HG03280 (cell line): ENCODE data around the gene GLB1L3.

Experiments used
- ATAC-seq: cut with Tn5 transposase; IDR thresholded peaks from one replicate; pipeline ENCODE4 v1.9.1; 2021; ENCODE audit warnings: mild to moderate bottlenecking, moderate library complexity; ENCODE audit not compliant: unreplicated experiment

Gene GLB1L3

DNA sequence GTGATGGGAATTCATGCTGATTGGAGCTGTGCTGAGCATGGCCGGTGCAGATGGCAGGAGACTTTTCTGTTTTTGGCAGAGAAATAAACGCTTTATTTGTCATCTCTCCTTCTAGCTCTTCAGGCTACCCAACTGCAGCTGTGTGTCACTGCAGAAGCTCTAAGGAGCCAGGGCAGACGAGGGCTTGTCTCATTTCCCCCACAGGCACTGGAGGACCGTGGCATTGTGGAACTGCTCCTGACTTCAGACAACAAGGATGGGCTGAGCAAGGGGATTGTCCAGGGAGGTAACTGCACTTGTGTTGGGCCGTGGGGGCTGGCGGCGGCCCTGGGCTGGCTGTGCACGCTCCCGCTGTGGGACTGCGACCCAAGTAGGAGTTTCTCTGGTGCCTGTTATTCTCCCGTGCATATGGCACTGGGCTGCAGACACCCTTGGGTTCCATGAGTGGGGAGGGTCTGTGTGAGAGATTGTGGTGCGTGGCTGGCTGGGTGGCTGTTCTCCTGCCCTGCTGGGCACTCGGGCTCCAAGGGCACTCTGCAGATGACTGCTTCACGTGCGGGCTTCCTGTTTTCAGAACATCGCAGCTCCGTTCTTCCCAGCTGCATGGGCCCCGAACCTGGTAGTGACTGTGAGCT, 82.8 kb downstream of the GLB1L3 start:
- no peak for ATAC-seq

DNA sequence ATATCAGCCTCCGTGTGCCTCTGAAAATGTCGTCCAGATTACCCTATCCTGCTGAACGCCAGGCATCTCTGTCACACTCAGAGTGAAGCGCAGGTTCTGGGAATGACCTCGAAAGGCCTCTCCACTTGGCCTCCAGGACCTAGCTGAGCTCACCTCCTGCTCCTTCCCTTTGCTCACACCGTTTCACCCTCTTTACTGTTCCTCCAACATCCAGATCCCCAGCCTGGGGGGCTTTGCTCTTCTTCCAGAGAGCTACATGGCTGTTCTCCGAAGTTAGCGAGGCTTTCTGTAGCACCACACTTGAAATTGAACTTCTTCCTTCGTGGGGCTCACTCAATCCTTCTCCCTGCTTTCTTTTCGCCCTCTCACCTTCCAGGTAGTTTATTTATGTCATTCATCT, 83.5 kb downstream of the GLB1L3 start:
- ATAC-seq: no peak

DNA sequence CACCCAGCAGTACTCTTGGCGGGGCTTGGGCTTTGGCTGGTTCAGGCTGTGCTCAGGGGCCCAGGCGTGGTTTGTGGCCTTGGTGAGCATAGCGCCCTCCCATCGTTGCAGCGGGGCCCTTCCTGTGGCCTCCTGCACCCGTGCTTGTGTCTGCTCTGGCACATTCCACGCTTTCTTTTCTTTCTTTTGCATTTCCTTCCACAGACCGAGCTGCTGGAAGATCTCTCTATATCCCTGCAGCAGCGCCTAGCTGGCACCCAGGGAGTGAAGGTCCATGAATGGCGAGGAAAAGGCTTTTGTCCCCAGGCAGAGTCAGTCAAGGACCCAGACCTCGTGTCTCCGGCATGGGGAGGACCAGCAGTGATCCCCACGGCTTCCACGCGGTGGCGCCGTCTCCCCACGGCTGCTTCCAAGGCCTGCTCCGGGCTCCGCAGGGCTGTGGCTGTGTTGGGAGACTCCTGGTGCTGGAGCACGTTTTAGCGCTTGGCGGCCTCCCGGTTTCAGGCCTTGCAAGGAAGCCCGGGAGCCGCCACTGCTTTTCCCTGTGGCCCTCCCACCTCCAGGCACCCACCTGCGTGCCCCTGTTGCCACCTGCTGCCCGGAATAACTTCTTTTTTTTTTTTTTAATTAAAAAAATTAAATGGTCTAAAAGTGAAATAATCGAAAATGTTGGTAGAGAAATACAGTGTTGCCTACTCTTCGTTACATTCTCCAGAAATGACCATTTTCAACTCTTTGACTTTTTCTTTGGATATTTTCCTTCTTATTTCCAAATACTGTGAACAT, 84.1 kb downstream of the GLB1L3 start:
- ATAC-seq: peak; percentile 89

DNA sequence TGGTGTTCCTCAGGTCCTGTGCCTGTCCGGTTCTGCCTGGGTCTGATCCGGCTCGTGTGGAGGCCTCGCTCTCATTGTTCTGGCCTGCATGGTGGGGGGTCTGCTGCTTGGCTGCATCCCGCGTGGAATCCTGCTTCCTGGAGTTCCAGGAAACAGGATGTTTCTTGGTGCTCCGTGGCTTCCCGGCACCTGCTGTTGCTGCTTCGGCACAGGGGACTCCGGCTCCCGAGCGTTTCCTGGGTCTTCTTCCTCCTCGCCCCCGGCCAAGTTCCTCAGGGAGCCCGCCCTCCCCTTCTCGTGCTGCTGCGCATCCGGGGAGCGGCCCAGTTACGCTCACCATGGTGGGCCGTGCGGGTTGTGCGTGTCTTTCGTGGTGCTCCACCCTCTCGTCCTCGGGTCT, 85.5 kb downstream of the GLB1L3 start:
- ATAC-seq: no peak

DNA sequence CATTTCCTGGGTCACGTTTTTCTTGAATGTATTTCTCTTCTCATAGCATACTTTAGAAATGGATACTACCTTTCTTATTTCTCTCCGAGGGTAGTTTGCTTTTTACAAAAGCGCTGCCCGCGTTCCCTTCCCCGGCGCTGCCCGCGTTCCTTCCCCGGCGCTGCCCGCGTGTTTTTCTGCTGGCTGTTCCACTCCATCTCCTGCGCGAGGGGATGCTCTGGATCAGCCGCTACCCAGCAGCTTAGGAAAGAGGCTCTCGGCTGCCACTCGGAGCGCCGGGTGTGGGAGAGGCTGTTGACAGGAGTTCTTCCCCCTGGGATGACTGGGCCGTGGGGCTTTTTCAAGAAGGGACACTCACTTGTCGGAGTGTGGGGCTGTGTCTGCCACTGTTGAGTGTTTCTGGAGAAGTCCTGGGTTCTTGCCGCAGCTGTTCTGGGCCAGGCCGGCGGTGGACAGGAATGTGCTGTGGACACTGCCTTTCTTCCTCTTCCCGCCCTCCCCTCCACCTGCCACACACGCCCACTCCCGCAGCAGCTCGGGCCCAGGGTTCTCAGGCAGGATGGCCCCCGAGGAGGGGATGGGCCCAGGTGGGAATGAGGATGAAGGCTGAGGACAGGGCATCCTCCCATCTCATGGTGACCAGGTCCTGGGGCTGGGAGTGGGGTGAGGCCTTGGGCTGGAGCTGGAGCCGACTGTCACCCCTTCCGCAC, 86.2 kb downstream of the GLB1L3 start:
- ATAC-seq: no peak

DNA sequence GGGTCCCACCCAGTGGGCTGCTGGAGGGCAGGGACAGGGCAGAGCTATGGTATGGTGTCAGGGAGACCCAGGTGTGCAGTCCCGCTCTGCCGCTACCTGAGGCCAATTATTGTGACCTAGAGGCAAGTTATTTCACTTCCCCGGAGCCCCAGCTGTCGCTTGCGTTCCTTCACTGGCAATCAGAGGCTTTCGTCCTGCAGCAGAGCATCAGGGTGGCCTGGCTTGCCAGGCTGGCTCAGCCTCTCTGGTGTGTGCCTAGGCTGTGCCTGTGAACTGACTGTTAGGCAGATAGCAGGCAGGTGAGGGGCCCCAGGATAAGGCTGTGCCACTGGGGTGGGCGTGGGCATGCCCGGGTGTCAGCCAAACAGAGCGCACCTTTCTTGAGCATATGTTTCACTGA, 87.0 kb downstream of the GLB1L3 start:
- ATAC-seq: no peak

DNA sequence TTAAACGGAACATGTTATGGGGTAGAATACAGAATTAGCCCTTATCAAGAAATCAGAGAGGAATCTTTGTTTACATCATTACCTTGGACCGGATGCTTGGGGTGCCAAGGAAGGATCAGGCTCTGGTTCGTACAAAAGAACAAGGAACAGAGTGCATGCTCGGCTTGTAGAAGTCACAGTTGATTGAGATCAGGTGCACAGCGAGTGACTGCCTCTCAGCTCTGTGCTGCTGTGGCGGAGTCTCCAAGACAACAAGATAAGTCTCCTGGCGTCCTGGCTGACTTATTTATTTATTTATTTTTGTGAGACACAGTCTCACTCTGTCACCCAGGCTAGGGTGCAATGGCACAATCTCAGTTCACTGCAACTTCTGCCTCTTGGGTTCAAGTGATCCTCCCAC, 87.4 kb downstream of the GLB1L3 start:
- no peak for ATAC-seq

DNA sequence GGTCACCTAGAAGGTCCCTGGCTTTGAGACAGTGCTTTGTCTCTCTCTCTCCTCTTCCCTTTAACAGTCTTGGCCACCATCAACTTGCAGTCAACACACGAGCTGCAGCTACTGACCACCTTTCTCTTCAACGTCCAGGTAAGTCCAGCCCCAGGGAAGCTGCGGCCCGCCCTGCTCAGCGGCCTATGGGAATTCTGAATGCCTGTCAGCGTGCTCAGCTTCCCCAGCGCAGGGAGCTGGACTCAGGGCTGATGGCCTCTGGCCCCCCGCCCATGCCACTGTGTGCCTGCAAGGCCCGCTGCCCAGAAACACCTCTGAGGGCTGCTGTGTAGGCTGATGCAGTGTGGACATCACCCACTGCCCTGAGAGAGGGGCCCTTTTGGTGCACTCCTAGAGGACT, 88.1 kb downstream of the GLB1L3 start:
- ATAC-seq: no peak

DNA sequence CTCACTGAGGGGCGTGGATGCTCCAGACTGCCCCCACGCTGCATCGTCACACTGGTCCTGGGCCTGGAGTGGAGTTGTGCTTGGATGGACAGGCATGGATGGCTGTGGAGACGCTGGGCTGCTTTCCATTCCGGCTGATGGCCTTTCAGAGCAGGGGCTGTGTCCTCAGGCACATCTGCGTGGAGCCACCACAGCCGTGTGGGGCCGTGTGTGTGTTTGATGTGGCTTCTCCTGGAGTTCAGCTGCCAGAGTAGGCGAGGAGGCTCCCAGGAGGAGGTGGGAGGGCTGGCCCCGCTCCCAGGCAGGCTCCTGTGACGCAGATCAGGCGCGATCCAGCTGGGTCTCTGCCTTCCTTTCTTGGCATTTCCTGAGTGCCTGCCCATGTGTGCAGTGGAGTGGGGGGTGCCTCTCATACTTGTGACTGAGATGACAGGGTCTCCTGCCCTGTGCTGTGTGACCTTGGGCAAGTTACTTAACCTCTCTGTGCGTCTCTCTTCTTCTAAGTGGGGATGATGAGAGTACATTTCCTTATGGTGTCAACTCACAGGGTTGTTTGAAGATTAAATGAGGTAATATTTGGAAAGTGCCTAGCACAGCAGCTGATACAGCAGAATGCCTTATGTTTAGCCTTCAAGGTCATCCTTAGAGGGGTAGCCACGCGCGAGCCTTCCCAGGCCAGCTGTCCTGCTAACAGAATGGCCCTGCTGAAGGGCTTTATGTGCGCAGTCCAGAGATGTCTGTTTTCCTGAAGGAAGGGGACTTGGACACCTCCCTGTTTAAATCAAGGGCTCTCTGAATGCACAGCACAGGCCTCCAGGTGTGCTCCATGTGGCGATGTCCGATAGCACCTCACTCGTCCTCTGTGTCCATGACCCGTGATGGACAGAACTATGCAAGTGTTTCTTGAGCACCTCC, 89.1 kb downstream of the GLB1L3 start:
- ATAC-seq: no peak

DNA sequence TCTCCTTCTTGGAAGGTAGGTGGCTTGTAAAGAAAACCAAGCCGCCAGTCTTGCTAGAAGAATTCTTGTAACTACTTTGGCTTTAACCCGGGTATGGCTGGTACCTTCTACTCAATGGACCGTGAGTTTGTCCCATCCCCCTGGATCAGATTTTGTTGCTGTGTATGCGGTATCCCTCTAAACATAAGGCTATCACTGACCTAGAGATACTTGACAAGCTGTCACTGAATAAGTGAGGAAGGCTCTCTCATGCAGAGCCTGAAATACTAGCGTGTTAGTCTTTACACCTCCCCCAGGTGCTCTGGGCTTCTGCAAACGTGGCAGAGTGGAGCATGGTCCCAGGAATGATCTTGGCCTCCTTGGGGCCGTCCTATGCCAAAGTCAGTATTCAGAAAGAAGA, 90.1 kb downstream of the GLB1L3 start:
- ATAC-seq: no peak

DNA sequence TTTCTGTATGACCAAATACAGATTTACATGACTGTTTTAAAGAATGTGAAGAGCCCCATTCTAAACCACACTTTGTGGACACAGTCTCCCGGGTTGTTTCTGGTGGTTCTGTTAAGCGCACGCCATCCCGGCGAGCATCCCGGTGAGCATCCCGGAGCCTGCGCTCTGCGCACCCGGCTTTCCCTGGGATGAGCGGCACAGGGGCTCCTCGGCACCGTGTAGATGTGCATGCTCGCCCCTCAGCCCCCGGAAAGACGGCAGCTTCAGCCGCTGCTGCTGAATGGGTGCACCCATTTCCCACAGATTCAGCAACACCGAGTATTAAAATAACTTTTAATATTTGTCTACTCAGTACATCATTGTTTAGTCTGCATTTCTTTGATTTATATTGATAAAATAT, 91.6 kb downstream of the GLB1L3 start:
- no peak for ATAC-seq
